AG04449 (cell line): Measurements from ENCODE around the gene IGF2R.

Experiments used
- CTCF ChIA-PET: fragments of 350-600 bp; formaldehyde crosslinking; extraction: SDS; loops from one replicate; lab custom pipeline; 2021; ENCODE audit warnings: antibody characterized with exemption; lab: Yijun Ruan, JAX
- POLR2A ChIA-PET: fragments of 400-600, 350-600 bp; formaldehyde crosslinking; extraction: SDS; loops from one replicate; lab custom pipeline; 2020; ENCODE audit warnings: antibody characterized with exemption, inconsistent platforms; lab: Yijun Ruan, JAX
- DNase-seq: peaks from one replicate; pipeline ENCODE4 v3.0.0-alpha.2; 2010; ENCODE audit warnings: low read depth, low spot score
- H3K4me3 ChIP-seq: 2 replicates; pipeline ENCODE4 v1.5.1; 2011; ENCODE audit warnings: low read depth, mild to moderate bottlenecking, control low read depth, low read length
- CTCF ChIP-seq: IDR thresholded peaks from one replicate; pipeline ENCODE4 v1.5.1; 2011; ENCODE audit warnings: mild to moderate bottlenecking, moderate library complexity, low read length, control low read depth, inconsistent platforms; ENCODE audit not compliant: insufficient read depth; ENCODE audit errors: missing control alignments

IGF2R gene

GRCh38 chr6:159971341-159972178, 2.7 kb downstream of the IGF2R start:
- no peak overlapping the region for H3K4me3 ChIP-seq
- no peak for DNase-seq
- TF ChIP-seq CTCF = no peak
- ChIA-PET CTCF (interaction anchor here (0.9 to 2.3 kb wide), 3 partner anchors 30 to 280 kb away, joined by 3 to 6 read pairs (median 3); no protein-coding TSS in a partner anchor), POLR2A (no interaction called here)

- DNase-seq = no peak
- ChIA-PET CTCF (interaction anchor here (1.2 to 2.3 kb wide), 3 partner anchors 12 to 282 kb away, joined by 3 to 6 read pairs (median 5); no protein-coding TSS in a partner anchor), POLR2A (no interaction called here)
- H3K4me3 ChIP-seq = no peak overlapping the region
- no peak for TF ChIP-seq CTCF
Observed at GRCh38 chr6:159972506-159973268, 3.8 kb downstream of the IGF2R start.

GRCh38 chr6:159973406-159973805, 4.5 kb downstream of the IGF2R start:
- no peak overlapping the region for H3K4me3 ChIP-seq
- CTCF ChIA-PET = interaction anchor here (0.9 to 2.3 kb wide), 3 partner anchors 12 to 282 kb away, joined by 4 to 6 read pairs (median 5); no protein-coding TSS in a partner anchor
- POLR2A ChIA-PET = interaction anchor here (1.1 kb wide), 1 partner anchor 10 kb away, joined by 4 read pairs; no protein-coding TSS in a partner anchor
- TF ChIP-seq CTCF = no peak
- DNase-seq = no peak

GRCh38 chr6:159973951-159974350, 5.1 kb downstream of the IGF2R start:
- TF ChIP-seq CTCF = no peak
- ChIA-PET CTCF (interaction anchor here (0.9 to 2.3 kb wide), 4 partner anchors 9 to 283 kb away, joined by 3 to 6 read pairs (median 4); no protein-coding TSS in a partner anchor), POLR2A (interaction anchor here (1.1 kb wide), 1 partner anchor 9 kb away, joined by 4 read pairs; no protein-coding TSS in a partner anchor)
- H3K4me3 ChIP-seq = no peak overlapping the region
- no peak for DNase-seq

- POLR2A ChIA-PET = no interaction called here
- no peak for DNase-seq
Observed at GRCh38 chr6:159974932-159975331, 6.0 kb downstream of the IGF2R start.

More at GRCh38 chr6:159974932-159975331, 6.0 kb downstream of the IGF2R start:
- CTCF ChIA-PET = interaction anchor here (1.2 kb wide), 1 partner anchor 8 kb away, joined by 3 read pairs; no protein-coding TSS in a partner anchor
- TF ChIP-seq CTCF = no peak
- H3K4me3 ChIP-seq = no peak overlapping the region
